HG03457 (cell line): ENCODE measurements around the gene KREMEN1.

Experiments
- ATAC-seq: cut with Tn5 transposase; IDR thresholded peaks from one replicate; pipeline ENCODE4 v1.9.1; 2021; ENCODE audit warnings: moderate number of reproducible peaks; ENCODE audit not compliant: unreplicated experiment

KREMEN1 gene

DNA sequence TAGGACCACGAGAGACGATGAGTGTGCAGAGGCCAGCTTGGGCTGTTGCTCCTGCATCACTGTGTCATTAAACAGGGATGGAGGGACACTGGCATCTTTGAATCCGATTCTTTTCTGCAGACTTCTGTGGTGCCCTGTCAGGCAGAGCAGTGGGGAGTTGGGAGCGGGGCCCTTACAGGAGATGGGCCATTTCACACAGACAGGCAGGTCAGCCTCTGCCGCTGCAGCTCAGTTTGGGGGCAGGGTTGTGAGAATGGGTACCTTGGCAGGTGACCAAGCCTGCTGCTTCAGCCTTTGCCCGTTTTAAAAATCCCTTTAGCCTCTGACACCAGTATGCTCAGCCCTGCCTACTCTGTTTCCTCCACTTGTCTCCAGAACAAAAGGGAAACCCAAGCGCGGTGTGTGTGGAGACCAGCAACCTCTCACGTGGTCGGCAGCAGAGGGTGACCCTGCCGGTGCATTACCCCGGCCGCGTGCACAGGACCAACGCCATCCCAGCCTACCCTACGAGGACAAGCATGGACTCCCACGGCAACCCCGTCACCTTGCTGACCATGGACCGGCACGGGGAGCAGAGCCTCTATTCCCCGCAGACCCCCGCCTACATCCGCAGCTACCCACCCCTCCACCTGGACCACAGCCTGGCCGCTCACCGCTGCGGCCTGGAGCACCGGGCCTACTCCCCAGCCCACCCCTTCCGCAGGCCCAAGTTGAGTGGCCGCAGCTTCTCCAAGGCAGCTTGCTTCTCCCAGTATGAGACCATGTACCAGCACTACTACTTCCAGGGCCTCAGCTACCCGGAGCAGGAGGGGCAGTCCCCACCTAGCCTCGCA, 23.8 kb upstream of the KREMEN1 start:
- no peak for ATAC-seq

- ATAC-seq = no peak
Measured at GRCh38 chr22:29049655-29050263, 23.1 kb upstream of the KREMEN1 start.

GRCh38 chr22:29050457-29050856, 22.4 kb upstream of the KREMEN1 start:
- ATAC-seq = no peak

DNA sequence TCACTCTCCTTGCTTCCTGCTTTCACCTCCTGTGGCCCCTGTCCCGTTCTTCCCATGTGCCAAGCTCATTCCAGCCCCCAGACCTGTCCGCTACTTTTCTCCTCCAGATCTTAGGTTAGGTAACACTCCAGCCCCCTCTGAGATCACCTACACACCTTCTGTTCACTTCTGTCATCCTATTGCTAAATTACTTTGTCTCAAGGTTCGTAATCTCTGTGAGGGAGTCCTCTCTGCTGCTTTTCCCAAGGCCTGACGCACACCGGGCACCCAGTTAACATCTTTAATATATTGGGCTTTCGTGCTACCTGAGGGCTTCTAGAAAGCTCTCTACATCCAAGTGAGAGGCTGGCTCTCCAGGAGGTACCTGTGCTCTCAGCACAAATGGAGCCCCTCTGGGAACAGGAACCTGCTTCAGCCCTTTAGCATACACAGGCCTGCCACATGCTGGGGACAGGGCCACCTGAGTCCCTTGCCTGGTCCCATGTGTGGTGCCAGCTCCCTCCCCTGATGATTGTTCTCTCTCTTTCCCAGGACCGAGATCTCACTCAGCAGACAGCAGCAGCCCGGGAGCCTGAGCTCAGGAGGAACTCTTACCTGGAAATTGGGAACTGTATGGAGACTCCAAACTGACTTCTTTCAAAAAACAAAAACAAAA, 19.7 kb upstream of the KREMEN1 start:
- ATAC-seq = no peak

GRCh38 chr22:29054251-29054767, 18.5 kb upstream of the KREMEN1 start:
- ATAC-seq = no peak

DNA sequence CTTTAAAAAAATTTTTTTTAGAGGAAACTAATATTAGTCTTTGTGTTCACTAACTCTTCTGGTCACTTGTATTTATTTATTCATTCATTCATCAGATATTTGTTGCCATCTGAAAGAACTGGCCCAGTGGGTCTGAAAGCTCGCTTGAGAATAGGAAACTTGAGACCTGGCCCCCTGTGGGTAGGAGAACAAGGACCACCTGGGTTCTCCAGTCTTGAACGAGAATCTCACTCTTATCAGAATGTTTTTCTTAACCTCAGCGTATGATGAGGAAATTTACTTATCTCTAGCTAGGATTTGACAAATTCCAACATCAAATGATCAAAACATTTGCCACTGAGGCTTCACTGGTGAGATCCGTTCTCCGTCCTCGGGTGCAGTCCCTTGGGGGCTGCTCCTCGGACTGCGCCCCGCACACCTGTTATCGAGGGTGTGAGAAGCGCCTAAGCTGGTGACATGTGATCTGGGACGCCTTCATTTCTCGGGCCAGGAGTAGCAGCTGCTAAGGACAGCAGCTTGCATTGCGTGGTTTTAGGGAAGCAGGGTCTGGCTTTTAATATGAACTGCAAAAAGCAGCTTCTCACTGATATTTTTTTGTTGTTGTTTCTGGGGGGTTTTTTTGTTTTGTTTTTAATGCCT, 17.5 kb upstream of the KREMEN1 start:
- ATAC-seq = no peak

DNA sequence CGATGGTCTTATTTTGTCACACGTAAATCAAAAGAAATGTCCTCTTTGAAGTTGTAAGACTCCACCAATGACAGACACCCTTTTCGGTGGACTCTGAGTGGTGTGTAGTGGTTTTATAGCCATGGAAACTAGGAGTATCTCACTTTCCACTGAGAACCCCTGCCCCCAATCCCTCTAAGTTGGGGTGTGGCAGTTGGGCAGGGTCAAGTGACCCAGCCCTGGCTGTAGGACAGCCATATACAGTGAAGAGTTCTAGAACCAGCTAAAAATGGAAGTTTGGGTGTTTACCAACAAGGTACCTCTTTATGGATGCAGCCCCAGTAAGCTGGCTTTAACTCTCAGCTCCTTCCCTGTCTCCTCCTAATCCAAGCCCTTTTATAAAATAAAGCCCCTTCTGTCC, 16.4 kb upstream of the KREMEN1 start:
- no peak for ATAC-seq

GRCh38 chr22:29060251-29060869, 12.5 kb upstream of the KREMEN1 start:
- no peak for ATAC-seq

- no peak for ATAC-seq
Measured at GRCh38 chr22:29060931-29061330, 11.9 kb upstream of the KREMEN1 start.

DNA sequence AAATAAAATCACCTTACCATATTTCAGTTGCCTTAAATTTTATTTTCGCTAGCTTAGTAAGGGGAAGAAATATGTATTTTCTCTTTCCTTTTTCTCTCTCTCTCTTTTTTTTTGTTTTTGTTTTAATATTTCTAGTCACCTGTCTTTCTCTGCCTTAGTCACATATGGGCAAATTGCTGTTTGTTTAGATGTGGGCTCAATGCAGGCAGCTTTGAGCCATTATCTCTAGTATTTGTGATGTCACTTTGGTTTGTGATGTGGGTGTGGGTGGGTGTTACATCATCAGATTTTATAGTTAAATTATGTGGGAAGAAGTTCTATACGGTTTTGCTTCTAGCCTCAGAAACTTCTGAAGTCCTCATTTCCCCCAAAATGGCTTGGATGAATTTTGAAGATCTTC, 11.1 kb upstream of the KREMEN1 start, which contains the start of gene C22orf31:
C22orf31 (minus strand) TSS at position 59 of the 400 bp plus-strand sequence; CDS start at position 20, 39 bp downstream.
- ATAC-seq = no peak

DNA sequence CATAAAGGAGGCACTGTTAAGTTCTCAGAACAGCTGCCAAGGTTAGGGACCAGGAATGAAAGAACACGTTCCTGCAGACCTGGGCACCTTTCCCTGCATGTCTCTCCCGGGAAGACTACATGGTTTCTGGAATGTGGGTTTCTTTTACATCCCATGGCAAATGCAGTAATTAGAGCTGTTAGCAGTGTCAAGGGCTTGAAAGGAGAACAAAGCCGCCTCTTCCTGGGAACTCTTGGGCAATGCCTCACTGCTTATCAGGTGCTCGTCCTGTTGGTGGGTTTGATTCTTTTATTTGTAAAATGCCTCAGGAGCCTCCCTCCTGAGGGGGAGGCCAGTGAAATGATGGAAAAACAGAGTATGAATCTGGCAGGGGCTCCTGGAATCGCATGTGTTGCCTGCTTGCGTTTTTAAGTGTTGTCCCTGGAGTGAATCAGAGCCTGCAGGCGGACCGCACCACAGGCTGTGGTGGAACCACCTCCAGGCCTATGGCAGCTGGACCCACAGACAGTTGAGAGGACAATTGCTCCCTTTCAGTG, 10.5 kb upstream of the KREMEN1 start:
- no peak for ATAC-seq

DNA sequence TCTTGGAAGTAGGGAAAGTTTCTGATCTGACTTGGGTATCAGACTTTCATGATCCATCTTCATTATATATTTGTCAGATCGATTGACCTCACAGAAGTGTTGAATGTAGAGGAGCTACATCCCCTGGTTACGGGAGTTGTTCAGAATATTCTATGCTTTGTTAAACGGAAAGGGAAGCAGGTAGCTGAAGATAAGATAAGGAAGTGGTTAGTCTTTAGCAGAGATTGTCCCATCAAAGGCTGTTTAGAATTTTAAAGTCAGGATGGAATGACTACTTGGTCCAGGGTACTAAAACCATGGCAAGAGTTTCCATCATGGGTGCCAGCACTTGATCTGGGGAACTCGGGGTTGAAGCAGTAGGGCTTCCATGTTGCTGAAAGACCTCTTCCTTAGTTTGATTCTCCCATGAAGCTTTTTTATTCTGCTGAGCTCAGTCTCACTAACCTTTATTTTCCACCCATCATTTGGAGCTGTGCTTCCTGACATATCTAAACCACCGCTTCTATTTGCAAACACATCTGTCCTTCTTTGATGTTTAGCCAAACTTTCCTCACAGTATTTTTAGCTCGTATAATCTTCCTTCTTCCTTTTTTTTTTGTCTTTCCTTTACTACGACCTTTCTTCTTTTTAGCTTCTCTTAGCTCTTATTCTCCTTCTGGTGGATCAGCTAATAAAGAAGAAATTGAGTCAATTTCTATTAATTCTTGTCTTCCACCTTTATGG, 7.2 kb upstream of the KREMEN1 start:
- ATAC-seq = no peak

DNA sequence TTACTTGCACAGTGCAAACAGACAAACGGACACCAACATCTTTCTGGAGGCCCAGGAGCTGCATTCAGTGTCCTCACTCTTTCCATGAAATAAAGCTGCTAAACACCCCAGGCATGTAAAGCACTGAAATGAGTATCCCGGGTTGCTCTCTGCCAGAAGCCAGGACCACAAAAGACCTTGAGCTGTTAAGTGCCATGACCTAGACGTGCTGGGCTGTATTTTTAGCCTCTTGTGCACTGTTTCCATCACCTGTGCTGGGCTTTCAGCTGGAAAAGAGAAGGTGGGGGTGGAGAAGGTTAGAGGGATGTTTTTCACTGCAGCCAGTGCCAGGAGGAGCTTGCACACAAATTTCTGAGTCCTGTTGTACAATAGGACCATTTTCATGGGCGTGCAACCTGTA, 3.4 kb upstream of the KREMEN1 start:
- ATAC-seq = no peak

DNA sequence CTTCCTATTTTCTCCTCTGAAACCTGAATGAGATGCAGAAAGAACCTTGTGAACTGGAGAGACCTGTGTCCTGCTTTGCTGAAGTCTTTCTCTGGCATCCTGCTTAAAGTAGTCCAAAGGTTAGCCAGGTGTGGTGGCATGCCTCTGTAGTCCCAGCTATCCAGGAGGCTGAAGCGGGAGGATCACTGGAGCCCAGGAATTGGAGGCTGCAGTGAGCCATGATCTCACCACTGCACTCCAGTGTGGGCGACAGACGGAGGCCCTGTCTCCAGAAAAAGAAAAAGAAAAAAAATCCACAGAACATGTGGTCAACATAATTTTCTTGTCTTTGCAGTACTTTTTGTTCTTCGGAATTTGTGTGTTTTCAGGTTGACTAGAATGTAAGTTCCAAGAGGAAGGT, 2.3 kb upstream of the KREMEN1 start:
- no peak for ATAC-seq

GRCh38 chr22:29071261-29072045, 1.4 kb upstream of the KREMEN1 start:
- no peak for ATAC-seq

DNA sequence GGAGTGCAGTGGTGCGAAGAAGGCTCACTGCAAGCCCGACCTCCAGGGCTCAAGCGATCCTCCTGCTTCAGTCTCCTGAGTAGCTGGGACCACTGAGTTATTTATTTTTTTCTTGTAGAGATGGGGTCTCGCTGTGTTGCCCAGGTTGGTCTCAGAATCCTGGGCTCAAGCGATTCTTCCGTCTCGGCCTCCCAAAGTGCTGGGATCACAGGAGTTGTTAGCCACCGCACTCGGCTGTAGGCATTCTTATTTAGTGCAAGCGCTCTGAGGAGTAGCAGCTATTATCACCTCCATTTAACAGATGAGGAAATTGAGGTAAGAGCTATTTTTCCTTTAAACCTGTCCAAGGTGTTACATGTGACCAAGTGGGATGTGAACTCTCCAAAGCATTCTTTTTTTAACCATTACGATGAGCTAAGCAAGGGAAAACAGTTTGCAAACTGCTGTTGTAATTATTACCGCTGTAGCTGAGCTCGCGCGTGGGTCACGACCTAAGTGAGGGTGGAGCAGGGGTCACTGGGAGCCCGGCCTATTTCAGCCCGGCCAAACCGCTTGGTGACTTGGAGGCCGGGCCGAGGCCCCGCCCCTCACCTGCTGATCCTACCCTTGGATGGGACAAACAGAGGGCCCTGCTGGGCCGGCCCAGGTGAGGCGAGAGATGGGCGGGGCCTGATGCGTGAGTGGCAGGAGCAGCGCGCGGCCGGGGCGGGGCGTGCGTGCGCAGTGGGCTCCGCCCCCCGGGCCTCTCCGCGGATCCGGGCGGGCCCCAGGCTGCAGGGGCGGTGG, 449 bp upstream of the KREMEN1 start:
- no peak for ATAC-seq

- no peak for ATAC-seq
Measured at GRCh38 chr22:29073618-29074275, 912 bp downstream of the KREMEN1 start.

- no peak for ATAC-seq
Measured at GRCh38 chr22:29074276-29074772, 1.5 kb downstream of the KREMEN1 start.
